ENCODE measurements around the gene PHC3.

PHC3 gene

DNA sequence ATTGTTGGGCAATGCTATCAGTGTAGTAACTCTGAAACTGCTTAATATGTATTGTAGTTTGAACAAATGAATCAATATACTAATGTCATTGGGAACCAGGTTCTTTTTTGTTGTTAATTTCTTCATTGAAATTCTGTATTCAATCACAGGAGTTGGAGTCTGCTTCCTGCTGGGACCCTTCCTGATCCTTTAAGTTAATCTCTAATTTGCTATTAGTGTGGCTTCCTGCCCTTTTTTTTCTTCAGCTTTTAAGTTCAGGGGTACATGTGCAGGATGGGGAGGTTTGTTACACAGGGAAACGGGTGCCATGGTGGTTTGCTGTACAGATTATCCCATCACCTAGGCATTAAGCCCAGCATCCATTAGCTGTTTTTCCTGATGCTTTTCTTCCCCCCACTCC lies 122.1 kb downstream of the PHC3 start:
- TF ChIP-seq, protein P1, sequence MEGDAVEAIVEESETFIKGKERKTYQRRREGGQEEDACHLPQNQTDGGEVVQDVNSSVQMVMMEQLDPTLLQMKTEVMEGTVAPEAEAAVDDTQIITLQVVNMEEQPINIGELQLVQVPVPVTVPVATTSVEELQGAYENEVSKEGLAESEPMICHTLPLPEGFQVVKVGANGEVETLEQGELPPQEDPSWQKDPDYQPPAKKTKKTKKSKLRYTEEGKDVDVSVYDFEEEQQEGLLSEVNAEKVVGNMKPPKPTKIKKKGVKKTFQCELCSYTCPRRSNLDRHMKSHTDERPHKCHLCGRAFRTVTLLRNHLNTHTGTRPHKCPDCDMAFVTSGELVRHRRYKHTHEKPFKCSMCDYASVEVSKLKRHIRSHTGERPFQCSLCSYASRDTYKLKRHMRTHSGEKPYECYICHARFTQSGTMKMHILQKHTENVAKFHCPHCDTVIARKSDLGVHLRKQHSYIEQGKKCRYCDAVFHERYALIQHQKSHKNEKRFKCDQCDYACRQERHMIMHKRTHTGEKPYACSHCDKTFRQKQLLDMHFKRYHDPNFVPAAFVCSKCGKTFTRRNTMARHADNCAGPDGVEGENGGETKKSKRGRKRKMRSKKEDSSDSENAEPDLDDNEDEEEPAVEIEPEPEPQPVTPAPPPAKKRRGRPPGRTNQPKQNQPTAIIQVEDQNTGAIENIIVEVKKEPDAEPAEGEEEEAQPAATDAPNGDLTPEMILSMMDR (conservative IDR thresholded peaks at IDR 0.05; ENCODE audit: low read depth, low read length), result no peak
- Histone ChIP-seq H3K36me3 (ENCODE audit: insufficient read depth) (no peaks in the 10 kb centered on the region), H3K4me1 (ENCODE audit: low read depth, poor library complexity, severe bottlenecking) (peaks cover 42% of the 10 kb centered on the region), H3K9ac (no peak overlapping the region), H2AFZ (ENCODE audit: low read depth) (no peak overlapping the region), H3K4me2 (no peak overlapping the region), H3K4me3 (IDR thresholded peaks at IDR 0.05; ENCODE audit: insufficient read depth, low read depth, low read length) (no peak overlapping the region), H3K27me3 (ENCODE audit: insufficient read depth, low read depth) (no peaks in the 10 kb centered on the region), H3K79me2 (ENCODE audit: insufficient read depth, low read depth) (no peaks in the 10 kb centered on the region), H3K27ac (no peak overlapping the region), H4K20me1 (ENCODE audit: insufficient read depth) (no peaks in the 10 kb centered on the region)

DNA sequence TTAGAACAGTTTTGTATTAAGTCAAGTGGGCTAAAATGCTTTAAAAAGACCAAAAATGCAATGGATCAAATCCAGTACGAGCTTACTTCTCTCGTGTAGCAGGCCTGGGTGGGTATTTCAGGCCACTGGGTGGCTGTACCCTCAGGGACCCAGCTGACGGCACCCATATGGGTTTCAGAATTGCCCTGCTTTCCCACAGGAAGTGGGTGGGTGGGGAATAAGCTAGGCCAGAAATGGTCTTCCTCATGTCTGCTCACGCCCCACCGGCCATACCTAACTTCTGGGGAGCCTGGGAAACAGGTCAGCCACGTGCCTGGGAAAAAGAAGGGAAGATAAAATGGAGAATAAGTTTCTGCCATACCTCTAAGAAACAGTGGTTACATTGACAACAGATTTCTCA lies 123.4 kb downstream of the PHC3 start:
- H2AFZ ChIP-seq (ENCODE audit: low read depth), result peak overlapping the region; percentile 51

DNA sequence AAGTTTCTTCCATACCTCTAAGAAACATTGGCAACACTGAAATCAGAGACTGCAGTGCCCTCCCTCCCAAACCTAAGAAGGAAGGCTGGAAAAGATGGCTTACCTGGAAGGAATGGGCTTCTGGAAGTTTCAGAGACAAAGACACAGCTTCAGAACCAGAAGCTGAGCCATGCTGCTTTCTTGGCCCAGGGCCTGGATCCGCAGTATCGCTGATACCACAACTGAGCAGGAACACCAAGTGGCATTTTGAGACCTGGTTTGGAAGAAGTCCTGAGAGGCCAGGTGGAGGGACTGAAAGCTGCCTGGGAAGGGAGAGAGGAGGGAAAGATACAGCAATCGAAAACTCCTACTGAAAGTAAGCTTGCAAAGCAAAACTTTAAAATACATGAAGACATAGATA lies 124.0 kb downstream of the PHC3 start:
- H2AFZ ChIP-seq (ENCODE audit: low read depth), result peak overlapping the region; percentile 51
- H3K4me3 ChIP-seq (IDR thresholded peaks at IDR 0.05; ENCODE audit: insufficient read depth, low read depth, low read length), result peak overlapping the region; percentile 49
- peak overlapping the region; percentile 62 for H3K27ac ChIP-seq
- H3K9ac ChIP-seq, result peak overlapping the region; percentile 13; the same call in 1 of the 2 replicates
- H3K4me2 ChIP-seq, result peak overlapping the region; percentile 80
- H3K79me2 ChIP-seq (ENCODE audit: insufficient read depth, low read depth), result no peaks in the 10 kb centered on the region
- TF ChIP-seq, protein P1 (conservative IDR thresholded peaks at IDR 0.05; ENCODE audit: low read depth, low read length), result no peak
- H3K27me3 ChIP-seq (ENCODE audit: insufficient read depth, low read depth), result no peaks in the 10 kb centered on the region
- H4K20me1 ChIP-seq (ENCODE audit: insufficient read depth), result no peaks in the 10 kb centered on the region
- no peaks in the 10 kb centered on the region for H3K36me3 ChIP-seq (ENCODE audit: insufficient read depth)
- H3K4me1 ChIP-seq (ENCODE audit: low read depth, poor library complexity, severe bottlenecking), result peaks cover 50% of the 10 kb centered on the region

More for the DNA sequence above, 123.4 kb downstream of the PHC3 start:
- H3K79me2 ChIP-seq (ENCODE audit: insufficient read depth, low read depth), result no peaks in the 10 kb centered on the region
- H3K4me2 ChIP-seq, result peak overlapping the region; percentile 80
- H3K36me3 ChIP-seq (ENCODE audit: insufficient read depth), result no peaks in the 10 kb centered on the region
- H3K4me1 ChIP-seq (ENCODE audit: low read depth, poor library complexity, severe bottlenecking), result peaks cover 50% of the 10 kb centered on the region
- H3K9ac ChIP-seq, result peak overlapping the region; percentile 13; the same call in 1 of the 2 replicates
- H3K27me3 ChIP-seq (ENCODE audit: insufficient read depth, low read depth), result no peaks in the 10 kb centered on the region
- peak overlapping the region; percentile 62 for H3K27ac ChIP-seq
- TF ChIP-seq, protein P1 (conservative IDR thresholded peaks at IDR 0.05; ENCODE audit: low read depth, low read length), result no peak
- H4K20me1 ChIP-seq (ENCODE audit: insufficient read depth), result no peaks in the 10 kb centered on the region
- peak overlapping the region; percentile 49 for H3K4me3 ChIP-seq (IDR thresholded peaks at IDR 0.05; ENCODE audit: insufficient read depth, low read depth, low read length)

DNA sequence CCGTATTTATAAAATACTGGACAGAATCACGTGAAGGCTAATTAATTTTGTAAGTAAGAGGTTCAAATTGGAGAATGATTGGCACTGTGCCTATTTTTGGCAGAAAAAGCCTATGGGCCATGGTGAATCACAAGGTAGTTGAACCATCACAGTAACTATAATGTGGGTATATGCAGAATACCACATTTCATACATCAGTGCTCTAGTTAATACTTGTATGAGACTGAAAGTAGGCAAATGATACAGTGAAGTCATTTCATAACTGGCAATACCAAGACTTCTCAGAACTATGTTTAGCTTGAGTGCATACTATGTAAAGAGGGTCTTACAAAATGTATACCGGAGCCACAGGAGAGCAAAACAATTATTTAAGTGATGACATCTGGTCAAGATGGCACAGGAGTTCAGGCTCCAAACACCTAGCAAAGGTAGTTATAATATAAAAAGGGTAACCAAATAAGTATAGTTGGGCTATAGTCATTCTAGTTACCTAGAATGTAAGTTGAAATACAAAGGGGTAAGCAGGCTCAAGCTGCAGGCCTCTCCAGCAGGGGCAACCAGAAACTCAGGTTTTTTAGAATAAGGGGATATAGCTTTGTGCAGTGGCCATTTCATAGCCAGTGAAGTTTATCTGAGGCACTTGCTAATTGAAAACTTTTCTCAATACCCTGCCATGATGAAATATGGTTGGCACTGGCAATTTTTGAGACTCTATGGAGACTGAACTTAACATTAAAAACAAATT lies 124.7 kb downstream of the PHC3 start:
- H3K4me1 ChIP-seq (ENCODE audit: low read depth, poor library complexity, severe bottlenecking), result peaks cover 50% of the 10 kb centered on the region
- H3K27me3 ChIP-seq (ENCODE audit: insufficient read depth, low read depth), result no peaks in the 10 kb centered on the region
- peak overlapping the region; percentile 49 for H3K4me3 ChIP-seq (IDR thresholded peaks at IDR 0.05; ENCODE audit: insufficient read depth, low read depth, low read length)
- H3K9ac ChIP-seq, result peak overlapping the region; percentile 13; the same call in 1 of the 2 replicates
- TF ChIP-seq, protein P1 (conservative IDR thresholded peaks at IDR 0.05; ENCODE audit: low read depth, low read length), result no peak
- peak overlapping the region; percentile 62 for H3K27ac ChIP-seq
- peak overlapping the region; percentile 51; the same call in 1 of the 2 replicates for H2AFZ ChIP-seq (ENCODE audit: low read depth)
- H3K79me2 ChIP-seq (ENCODE audit: insufficient read depth, low read depth), result no peaks in the 10 kb centered on the region
- no peaks in the 10 kb centered on the region for H3K36me3 ChIP-seq (ENCODE audit: insufficient read depth)
- H3K4me2 ChIP-seq, result peak overlapping the region; percentile 80
- no peaks in the 10 kb centered on the region for H4K20me1 ChIP-seq (ENCODE audit: insufficient read depth)

All from KMS-11 (cell line).